GM21576 (cell line): ENCODE data around the gene KRT85.
"Not testable (repeated sequence)": the region's sequence is repeated elsewhere in the genome, so short reads cannot be mapped to it uniquely, and the experiment has no call there.

Experiments
- ATAC-seq: cut with Tn5 transposase; IDR thresholded peaks from one replicate; pipeline ENCODE4 v1.9.1; 2021; ENCODE audit warnings: mild to moderate bottlenecking, moderate library complexity; ENCODE audit not compliant: unreplicated experiment

KRT85 gene

DNA sequence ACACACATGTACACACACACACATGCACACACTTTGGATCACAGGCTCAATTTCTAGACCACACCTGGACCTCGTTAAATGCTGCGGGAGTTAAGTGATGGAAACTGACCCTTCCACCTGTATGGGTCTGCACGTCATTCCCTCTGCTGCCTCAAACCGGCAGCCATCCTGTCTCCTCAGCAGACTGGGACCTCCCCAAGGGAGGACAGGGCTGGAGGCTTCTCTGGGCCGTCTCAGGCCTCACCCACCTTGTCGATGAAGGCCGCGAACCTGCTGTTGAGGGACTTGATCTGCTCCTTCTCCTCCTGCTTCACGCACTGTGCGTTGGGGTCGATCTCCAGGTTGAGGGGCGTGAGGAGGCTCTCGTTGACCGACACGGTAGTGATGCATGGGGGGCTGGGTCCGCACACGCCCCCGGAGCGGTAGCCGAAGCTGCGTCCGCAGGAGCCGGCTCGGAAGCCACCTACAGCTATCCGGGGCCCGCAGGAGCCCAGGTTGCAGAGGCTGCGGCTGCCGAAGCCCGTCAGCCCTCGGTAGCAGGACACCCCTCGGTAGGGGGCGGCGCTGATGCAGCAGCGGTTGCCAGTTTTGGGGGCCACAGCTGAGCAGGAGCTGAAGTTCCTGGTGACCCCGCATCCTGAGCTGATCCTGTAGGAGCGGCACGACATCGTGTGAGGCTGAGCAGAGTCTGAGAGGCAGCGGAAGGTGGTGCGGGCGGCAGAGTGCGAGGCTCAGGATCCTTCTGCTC, at the start of gene KRT85:
Gene KRT85 (minus strand): TSS at position 744 of the 748 bp plus-strand sequence. CDS start 76 bp downstream, at position 668.
- no peak for ATAC-seq

DNA sequence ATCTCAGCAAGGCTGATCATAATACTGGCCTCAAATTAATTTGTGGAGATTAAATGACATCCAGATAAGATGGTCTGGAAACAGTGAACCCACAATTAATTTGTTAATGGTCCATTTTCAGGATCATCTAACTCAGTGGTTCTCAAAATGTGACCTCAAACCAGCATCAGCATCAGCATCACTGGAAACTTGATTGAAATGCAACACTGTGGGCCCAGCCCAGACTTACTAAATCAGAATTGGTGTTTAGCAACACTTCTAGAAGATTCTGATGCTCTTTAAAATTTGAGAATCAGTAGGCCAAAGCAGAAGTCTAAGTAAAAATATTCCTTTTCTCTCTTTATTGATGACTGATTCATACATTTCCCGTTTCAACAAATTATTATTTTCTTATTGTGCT, 49.5 kb upstream of the KRT85 start:
- no peak for ATAC-seq

DNA sequence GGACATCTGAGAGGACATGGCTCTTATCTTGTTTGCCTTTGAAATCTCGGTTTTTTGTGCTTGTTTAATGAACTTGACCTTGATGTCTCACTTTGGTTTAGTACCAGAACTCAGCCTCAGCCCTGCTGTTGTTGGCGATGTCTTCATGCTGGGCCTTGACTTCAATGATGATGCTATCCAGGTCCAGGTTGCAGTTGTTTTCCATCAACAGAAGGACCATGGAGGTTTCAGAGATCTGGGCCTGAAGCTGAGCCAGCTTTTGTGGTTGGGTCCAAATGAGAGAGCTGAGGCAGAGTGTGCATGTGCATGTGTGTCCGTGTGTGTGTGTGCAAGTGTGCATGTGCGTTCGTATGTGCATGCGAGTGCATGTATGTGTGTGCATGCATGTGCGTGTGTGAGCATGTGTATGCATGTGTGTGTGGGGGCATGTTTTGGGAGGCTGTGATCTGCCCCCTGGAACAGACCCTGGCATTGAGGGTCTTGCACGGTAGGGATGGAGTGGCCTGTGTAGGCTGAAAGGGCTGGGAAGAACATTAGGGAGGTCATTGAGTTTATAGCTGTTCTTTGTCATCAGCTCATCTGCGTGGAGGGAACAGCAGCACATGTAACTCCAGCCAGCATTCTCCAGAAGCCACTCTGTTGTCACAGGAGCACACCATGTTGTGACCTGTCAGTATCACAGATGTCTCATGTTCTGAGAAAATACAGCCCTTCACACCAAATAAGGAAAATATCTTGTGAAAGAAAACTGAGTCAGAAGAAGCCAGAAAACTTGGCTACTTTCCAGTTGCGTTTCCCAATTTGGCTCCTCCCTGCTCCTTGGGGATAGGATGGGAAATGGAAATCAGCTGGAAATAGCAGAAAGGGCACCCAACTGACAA, 48.8 kb upstream of the KRT85 start:
- ATAC-seq: no peak

DNA sequence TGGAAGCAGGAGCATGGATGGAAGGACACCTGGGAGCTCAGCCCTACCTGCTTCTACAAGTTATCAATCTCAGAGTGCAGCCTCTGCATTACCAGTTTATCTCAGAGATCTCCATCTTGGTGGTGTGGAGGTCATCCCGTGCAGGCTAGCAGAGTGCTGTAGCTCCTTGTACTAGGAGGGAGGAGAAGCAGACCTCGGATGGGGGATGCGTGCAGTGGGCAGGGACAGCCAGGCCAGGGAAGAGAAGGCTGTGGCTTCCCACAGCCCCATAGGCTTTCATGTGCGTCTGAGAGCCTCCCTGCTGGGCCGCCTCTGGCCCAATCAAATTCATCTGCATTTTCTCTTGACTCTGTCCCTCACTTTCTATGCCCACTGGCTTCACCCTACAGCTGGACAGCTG, 47.7 kb upstream of the KRT85 start:
- no peak for ATAC-seq

DNA sequence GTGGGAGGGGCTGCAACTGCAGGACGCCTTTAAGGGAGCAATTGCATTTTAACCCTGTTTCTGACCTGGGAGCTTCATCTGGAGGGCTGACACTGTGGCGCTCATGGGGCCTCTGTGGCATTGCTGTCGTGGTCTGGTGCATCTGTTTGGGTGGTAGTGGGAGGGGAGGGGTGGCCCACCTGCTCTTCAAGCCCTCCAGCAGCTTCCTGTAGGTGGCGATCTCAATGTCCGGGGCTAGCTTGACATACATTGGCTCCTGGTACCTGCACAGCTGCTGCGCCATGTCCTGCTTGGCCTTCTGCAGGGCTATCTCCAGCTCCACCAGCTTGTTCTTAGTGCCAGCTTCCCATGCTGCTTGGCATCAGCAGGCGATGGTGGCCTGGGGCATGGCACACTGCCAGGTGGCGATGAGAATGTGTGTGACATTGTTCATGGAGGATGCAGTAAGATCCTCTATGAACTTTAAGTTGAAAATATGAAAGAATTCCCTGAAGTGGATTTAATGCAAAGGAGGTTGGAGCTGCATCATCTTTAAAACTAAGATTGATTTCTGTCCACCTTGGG, 46.6 kb upstream of the KRT85 start:
- ATAC-seq: no peak

DNA sequence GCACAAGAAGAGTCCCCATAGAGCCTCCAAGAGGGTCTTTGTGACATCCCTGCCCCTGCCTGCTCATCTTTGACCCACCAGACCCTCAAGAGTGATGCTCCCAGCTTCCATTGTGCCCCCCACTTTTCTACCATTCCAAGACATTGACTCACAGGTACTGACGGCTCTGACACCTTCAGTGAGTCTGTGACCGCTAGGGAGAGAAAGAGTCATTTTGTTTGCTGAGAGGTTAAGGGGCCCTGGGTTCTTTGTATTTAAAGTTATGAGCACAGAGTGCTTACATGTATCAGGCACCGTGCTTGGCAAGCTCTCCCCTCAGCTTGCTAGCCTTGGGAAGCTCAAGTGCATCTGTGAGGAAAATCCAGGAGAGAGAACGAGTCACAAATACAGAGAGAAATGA, 45.9 kb upstream of the KRT85 start:
- no peak for ATAC-seq

DNA sequence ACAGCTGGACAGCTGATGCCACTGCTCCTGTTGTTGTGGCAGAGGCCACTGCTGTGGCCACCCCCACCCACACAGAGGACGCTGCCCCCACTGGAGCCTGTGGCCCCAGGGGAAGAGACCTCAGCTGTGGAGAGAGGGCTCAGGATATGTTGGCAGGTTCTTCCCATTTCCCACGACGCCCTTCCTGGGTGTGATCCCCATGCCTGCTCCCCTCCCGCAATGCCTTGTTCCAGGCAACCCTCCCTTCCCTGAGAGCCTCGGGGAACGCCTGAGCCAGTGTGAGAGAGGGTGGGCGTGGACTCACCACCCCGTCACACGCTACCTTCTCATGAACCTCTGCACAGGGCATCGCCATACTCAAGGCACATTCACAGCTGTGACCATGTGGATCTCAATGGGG, 44.5 kb upstream of the KRT85 start:
- ATAC-seq: no peak

DNA sequence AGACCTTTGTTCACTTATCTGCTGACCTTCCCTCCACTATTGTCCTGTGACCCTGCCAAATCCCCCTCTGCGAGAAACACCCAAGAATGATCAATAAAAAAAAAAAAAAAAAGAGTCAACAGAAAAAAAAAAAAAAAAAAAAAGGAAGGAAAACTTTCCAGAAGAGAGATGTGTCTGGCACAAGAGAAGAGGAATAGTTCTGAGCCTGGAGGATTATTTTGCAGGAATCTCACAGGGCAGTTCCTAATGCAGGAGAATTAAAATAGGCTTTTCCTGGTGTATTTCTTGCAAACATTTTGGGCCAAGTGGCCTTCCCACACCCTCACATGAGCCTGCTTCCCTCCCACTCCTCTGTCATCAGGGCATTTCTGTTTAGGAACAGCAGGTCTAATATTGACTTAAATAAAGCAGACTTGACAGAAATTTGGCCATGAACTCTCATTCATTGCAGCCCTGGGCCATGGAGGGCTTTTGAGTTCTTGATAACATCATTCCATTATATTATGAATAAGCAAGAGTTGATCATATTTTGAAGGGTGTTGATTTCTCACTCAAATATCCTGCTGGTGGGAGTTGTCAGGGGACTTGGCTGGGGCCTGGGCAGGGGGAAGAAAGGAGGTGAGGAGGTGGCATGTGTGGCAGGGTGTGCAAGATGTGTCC, 43.4 kb upstream of the KRT85 start:
- not testable (repeated sequence) for ATAC-seq

DNA sequence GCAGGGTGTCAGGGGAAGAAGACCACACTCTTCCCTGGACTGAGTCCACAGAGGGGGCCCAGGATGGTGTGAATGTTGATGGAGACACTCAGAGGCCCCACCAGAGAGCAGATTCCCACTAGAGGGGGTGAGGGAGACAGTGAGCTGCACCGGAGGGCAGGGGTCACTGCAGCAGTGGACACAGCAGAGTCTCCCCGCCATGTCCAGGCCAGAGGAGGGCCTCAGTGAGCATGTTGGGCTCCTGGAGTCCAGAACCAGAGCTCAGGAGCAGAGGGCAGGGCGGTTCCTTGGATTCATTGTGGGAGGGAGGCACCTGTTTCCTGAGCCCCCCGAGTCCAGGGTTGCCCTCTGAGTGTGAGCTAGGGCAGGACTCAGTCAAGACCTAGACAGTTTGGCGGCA, 40.6 kb upstream of the KRT85 start:
- ATAC-seq: no peak

DNA sequence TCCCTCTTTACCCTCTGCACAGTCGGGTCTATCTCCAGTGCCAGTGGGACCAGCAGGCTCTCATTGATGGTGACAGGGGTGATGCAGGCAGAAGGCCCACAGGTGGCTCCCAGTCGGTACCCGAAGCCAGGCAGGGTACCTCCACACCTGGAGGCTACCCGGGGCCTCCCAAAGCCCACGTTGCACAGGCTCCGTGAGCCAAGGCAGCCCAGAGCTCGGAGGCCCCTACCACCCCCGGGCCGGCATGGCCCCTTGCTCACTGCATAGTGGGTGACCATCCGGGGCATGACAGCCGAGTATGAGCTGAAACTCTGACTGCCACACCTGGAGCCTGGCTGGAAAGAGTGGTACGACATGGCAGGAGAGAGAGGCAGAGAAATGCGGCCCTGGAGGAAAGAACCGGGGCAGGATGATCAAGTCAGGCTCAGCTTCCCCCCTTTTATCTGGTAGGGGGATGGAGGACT, 38.7 kb upstream of the KRT85 start, which contains the start of gene KRT82:
Gene KRT82 (minus strand): TSS at position 414 of the 464 bp plus-strand sequence. CDS start 58 bp downstream, at position 356.
- ATAC-seq: no peak

DNA sequence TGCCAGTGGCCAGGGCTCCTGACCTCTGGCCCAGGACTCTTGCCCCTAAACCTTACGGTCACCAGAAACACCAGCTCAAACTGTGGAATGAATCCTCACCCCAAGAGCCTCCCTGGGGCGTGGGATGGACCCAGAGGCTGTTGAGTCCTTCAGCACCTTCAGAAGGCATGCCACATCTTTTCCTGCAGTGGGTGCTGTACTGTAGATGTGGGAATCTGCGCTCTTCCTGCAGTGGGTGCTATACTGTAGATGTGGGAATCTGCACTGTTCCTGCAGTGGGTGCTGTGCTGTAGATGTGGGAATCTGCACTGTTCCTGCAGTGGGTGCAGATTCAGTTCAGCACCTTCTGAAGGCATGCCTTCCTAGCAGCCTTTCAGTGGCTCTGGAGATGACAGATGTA, 37.7 kb upstream of the KRT85 start:
- no peak for ATAC-seq

DNA sequence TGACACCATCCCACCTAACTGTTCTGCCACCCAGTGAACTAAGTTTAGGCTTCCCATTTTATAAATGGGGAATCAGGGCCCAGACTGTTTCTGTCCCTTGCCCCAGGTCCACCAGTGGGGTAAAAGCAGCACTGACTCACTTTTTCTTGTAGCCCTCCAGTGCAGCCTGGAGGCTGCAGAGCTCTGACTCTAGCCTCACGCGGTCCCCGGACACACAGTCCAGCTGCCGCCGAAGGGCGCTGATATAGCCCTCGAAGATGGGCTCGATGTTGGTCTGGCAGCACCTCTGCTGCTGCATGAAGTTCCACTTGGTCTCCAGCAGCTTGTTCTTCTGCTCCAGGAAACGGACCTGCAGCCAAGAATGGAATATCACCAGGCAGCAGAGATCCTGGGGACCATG, 36.3 kb upstream of the KRT85 start:
- ATAC-seq: no peak

DNA sequence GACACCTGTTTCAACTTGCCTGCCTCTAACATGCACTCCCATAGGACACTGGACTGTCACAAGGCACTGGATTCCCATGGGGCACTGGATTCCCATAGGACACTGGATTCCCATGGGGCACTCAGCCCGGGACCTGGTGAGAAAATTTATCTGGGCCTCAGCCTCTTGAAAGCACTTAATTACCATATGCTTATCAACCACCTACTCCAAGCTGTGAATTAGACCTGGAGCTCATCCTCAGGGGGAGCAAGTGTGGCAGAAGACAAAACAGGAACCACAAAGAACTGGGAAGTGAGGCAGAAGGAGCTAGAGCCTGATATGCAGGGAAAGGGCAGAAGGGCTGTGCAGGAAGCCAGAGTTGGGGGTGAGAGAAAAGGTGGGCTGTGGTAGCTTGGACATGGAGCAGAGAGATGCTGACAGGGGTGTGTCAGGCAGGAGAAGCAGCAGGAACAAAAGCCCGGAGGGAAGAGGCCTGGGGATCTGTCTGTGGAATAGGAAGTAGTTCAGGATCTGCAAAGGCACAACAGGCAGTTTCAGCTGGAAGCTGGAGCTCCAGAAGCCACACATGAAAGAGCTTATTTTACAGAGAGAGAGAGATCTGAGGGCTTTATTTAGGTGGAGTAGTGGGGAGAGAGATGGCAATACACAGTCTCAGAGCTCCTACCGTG, 35.7 kb upstream of the KRT85 start:
- no peak for ATAC-seq

DNA sequence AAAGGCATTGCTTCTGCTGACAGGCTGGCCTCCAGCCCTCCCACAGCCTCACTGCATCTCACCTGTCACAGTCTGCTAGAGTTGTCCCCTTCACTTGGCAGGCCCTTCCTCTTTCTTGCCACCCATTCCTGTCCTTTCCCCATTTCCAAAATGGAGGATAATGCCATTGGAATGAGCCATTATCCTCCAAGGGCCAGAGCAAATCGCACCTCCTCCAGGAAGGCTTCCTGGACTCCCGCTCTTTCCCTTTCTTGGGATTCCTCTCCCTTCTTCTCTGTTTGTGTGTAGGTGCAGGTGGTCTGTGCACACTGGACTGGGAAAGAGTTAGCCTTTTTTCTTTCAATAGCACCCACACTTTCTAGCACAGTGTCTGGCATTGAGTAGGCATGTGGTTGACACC, 35.1 kb upstream of the KRT85 start:
- ATAC-seq: no peak

DNA sequence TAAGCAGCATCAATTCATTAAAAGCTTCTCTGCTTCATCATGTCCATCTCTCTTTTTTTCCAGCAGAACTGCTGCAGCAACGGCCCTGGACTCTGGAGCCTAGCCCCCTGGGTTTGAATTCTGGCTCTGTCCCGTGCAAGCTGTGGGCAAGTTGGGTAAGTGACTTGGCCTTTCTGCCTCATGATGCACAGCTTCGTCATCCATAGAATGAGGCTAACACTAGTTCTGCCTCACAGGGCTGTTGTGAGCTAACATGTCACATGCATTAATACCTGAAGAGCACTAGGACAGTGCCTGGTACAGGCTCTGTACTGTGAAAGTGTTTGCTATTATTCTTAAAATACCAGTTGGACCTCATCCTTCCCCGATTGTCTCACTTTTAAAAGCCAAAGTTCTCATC, 34.6 kb upstream of the KRT85 start:
- no peak for ATAC-seq

DNA sequence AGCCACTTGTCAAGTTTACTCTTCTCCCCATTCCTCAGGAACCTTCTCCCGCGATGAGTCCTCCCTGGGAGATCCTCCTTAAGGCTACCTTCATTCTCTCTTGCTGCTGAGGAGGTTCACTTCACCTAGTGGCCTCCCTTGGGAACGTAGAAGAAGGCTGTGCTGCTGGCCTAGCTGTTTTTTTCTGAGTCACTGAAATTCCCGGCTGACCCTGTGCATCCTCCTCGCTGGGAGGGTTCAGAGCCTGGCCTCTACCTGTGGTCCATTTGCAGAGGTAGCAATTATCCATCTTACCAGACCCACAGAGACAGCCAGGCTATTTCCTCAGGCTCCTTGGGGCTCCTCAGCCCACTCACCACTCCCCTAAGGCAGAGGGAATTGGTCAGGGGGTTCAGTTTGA, 34.2 kb upstream of the KRT85 start:
- no peak for ATAC-seq

DNA sequence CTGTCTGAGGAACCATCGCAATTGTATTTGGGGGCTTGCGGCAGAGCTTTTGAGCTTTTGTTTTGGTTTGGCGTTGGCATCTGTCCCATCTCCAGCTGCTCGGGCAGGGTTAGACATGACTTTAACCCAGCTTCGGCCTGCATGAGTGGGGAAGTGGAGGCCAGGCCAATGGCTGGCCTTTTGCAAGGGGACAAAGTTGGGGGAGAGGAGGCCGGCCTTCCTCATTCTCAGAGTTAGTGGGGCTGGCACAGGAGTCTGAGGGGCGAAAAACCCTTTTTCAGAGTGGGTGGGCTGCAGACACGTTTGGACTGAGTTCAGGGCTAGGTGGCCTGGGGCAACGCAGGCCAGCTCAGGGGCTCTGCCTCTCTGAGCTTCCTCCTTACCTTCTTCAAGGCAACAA, 33.6 kb upstream of the KRT85 start:
- ATAC-seq: no peak

DNA sequence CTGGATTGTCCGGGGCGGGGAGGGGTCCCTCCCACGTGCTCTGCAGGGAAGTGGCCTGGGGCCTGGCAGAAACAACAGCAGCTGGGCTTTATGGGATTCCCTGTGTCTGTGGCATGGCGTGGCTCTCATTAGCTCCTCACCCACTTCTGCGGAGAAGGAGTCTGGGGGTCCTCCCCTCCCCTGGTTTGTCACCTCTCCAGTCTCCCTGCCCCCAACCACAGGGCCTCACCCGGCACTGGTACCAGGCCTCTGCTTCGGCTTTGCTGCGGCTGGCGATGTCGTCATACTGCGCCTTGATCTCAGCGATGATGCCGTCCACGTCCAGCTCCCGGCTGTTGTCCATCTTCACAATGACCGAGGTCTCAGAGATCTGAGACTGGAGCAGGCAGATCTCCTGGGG, 32.5 kb upstream of the KRT85 start:
- ATAC-seq: no peak

DNA sequence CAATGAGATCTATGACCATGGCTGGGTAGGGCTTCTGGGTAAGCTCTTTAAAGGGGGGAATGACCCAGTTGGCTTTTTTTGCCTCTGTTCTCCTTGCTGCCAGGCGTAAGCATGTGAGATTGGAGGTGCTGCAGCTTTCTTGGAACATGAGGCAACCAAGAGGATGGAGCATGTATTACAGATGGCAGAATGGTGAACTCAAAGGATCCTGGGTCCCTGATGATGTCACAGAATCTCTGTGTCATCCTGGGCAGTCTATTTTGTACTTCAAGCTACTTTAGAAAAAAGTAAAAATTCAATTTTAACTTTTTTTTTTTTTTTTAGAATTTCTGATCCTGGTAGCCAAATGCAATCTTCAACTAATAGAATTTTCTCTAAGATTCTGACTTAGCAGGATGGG, 30.9 kb upstream of the KRT85 start:
- no peak for ATAC-seq

DNA sequence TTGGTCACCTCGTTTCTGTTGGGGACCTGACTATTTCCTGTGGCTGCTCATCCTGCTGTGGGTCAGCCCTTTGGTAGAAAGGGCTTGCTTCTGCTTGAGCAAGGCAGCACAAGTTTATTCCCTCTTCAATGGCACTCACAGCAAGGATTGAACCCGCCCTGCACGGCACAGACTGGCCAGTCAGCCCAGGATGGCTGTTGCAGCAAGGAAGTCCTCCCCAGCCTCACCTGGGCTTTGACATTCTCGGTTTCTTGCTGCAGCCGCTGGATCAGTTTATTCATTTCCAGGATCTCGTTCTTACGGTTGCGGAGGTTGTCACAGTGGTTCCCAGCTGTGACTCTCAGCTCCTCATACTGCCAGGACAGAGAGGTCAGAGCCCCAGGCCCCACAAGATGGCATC, 29.4 kb upstream of the KRT85 start:
- ATAC-seq: no peak
